PC-3 (cell line): ENCODE data around the gene ARID1A.

Experiments
- EZH2 ChIP-seq: fragments of 300-600 bp; sonication (generic); IDR thresholded peaks from one replicate; pipeline ENCODE4 v1.6.1; 2017; ENCODE audit warnings: antibody characterized with exemption, mild to moderate bottlenecking, low read length; ENCODE audit not compliant: unreplicated experiment
- TF ChIP-seq, protein P1 (sequence below): fragments of 300-600 bp; sonication (generic); conservative IDR thresholded peaks from 2 replicates; pipeline ENCODE4 v1.5.1; 2017; ENCODE audit warnings: antibody characterized with exemption, low read depth, mild to moderate bottlenecking, low read length

DNA sequence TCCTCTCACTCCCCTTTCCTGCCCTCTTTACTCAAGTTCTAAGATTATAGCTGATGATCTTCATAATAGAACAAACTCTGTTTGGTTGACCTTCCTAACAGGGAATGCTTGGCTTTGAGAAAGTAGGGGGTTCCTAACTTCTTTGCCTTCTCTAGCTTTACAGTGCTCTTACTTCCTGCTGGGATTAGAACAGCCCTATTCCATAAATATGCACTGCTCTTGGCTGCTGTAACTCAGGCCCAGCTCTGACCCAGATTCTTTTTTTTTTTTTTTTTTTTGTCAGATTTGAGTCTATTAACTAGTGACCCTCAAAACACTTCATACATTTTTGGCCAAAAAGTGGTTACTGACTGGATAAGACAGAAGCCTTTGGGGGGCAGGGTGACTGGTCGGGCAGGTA is 52.5 kb downstream of the ARID1A start:
- TF ChIP-seq, protein P1, sequence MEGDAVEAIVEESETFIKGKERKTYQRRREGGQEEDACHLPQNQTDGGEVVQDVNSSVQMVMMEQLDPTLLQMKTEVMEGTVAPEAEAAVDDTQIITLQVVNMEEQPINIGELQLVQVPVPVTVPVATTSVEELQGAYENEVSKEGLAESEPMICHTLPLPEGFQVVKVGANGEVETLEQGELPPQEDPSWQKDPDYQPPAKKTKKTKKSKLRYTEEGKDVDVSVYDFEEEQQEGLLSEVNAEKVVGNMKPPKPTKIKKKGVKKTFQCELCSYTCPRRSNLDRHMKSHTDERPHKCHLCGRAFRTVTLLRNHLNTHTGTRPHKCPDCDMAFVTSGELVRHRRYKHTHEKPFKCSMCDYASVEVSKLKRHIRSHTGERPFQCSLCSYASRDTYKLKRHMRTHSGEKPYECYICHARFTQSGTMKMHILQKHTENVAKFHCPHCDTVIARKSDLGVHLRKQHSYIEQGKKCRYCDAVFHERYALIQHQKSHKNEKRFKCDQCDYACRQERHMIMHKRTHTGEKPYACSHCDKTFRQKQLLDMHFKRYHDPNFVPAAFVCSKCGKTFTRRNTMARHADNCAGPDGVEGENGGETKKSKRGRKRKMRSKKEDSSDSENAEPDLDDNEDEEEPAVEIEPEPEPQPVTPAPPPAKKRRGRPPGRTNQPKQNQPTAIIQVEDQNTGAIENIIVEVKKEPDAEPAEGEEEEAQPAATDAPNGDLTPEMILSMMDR, result no peak
- no peak for TF ChIP-seq EZH2
